NB4 (cell line): Measurements from ENCODE around the gene ERVW-1.

ENCODE experiments used
- POLR2A ChIP-seq: IDR thresholded peaks from 2 replicates; pipeline ENCODE4 v1.6.1; 2011; ENCODE audit warnings: mild to moderate bottlenecking; ENCODE audit not compliant: insufficient read length; ENCODE audit errors: extremely low read depth
- TF ChIP-seq, protein P1 (sequence below): IDR thresholded peaks from one replicate; pipeline ENCODE4 v1.5.1; 2012; ENCODE audit warnings: low read depth, low read length
- TF ChIP-seq, protein P2 (sequence below): IDR thresholded peaks from 2 replicates; pipeline ENCODE4 v1.6.1; 2011; ENCODE audit warnings: low read depth, low read length

DNA sequence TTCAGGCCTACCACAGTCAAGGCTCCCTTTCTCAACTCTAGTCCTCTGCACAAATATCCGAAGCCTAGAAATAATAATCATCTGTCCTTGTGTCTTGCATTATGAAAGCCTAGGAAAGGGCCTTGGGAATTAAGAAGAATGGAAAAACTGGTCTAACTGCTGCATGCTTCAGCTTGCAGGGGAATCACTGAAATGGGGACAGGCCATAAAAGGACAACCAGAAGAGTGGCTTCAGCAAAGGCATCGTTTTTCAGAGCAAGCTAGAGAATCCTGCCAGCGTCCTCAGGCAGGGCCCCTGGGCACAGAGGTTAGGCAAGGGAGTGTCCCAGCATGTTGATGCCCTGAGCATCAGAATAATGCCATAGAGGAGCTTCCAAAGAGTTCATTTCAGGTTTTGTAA lies 13.2 kb downstream of the ERVW-1 start:
- TF ChIP-seq, protein P1, sequence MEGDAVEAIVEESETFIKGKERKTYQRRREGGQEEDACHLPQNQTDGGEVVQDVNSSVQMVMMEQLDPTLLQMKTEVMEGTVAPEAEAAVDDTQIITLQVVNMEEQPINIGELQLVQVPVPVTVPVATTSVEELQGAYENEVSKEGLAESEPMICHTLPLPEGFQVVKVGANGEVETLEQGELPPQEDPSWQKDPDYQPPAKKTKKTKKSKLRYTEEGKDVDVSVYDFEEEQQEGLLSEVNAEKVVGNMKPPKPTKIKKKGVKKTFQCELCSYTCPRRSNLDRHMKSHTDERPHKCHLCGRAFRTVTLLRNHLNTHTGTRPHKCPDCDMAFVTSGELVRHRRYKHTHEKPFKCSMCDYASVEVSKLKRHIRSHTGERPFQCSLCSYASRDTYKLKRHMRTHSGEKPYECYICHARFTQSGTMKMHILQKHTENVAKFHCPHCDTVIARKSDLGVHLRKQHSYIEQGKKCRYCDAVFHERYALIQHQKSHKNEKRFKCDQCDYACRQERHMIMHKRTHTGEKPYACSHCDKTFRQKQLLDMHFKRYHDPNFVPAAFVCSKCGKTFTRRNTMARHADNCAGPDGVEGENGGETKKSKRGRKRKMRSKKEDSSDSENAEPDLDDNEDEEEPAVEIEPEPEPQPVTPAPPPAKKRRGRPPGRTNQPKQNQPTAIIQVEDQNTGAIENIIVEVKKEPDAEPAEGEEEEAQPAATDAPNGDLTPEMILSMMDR: no peak
- no peak for TF ChIP-seq POLR2A
- TF ChIP-seq, protein P2, sequence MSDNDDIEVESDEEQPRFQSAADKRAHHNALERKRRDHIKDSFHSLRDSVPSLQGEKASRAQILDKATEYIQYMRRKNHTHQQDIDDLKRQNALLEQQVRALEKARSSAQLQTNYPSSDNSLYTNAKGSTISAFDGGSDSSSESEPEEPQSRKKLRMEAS: no peak
